Activated B cell treated with CpG ODN at 0.5 μM for 24 hours (primary cell): ENCODE data around the gene EIF4A3. TPM values are rescaled to one million over a fixed set of nuclear protein-coding genes. Genes with fewer than 3 reads are reported as not detected.

ENCODE experiments used
- ATAC-seq: fragments of 200-7000 bp; cut with Tn5 transposase; one replicate; pipeline ENCODE4 v1.10.0; 2021; ENCODE audit warnings: low read depth, mild to moderate bottlenecking, moderate library complexity
- CTCF ChIA-PET: fragments of 350-600 bp; sonication (Branson Sonifier 250); formaldehyde crosslinking; loops from one replicate; lab custom pipeline; 2021; ENCODE audit warnings: antibody characterized with exemption; lab: Charles Lee
- POLR2A ChIA-PET: fragments of 350-600 bp; sonication (Branson Sonifier 250); formaldehyde crosslinking; loops from one replicate; lab custom pipeline; 2021; ENCODE audit warnings: antibody characterized with exemption; lab: Charles Lee
- DNase-seq: peaks from one replicate; pipeline ENCODE4 v3.0.0; 2022
- H3K27ac Mint-ChIP-seq: one replicate; pipeline ENCODE4 v1.8.0; 2020; ENCODE audit warnings: mixed read lengths
- H3K27me3 Mint-ChIP-seq: one replicate; pipeline ENCODE4 v1.8.0; 2021; ENCODE audit warnings: mixed read lengths
- H3K36me3 Mint-ChIP-seq: one replicate; pipeline ENCODE4 v1.8.0; 2021; ENCODE audit warnings: low read depth, mixed read lengths
- H3K4me1 Mint-ChIP-seq: one replicate; pipeline ENCODE4 v1.8.0; 2021; ENCODE audit warnings: mixed read lengths
- H3K4me3 Mint-ChIP-seq: one replicate; pipeline ENCODE4 v1.8.0; 2020; ENCODE audit warnings: mild to moderate bottlenecking, mixed read lengths
- H3K9me3 Mint-ChIP-seq: one replicate; pipeline ENCODE4 v1.8.0; 2020; ENCODE audit warnings: mixed read lengths
- CTCF ChIP-seq: fragments of 200-600 bp; IDR thresholded peaks from one replicate; pipeline ENCODE4 v1.8.0; 2022; ENCODE audit warnings: antibody characterized with exemption, mild to moderate bottlenecking
- intact Hi-C: fragments of 100-400 bp; cut with micrococcal nuclease; formaldehyde crosslinking; loops from one replicate; pipeline ENCODE4 v1.15.1; 2024
- total RNA-seq: library from RNA; stranded (reverse); gene quantifications from 2 replicates; pipeline ENCODE4 v1.2.3, GENCODE V29; 2022

EIF4A3 gene
- total RNA-seq, 1 donor from 2014 or later, result 88.1 TPM

GRCh38 chr17:80182118-80182844, 35.4 kb upstream of the EIF4A3 start:
- ATAC-seq, result no peak
- Mint-ChIP-seq H3K4me3 (no peak overlapping the region), H3K27ac (no peak overlapping the region), H3K9me3 (no peaks in the 10 kb centered on the region), H3K36me3 (no peaks in the 10 kb centered on the region), H3K4me1 (no peaks in the 10 kb centered on the region), H3K27me3 (peaks cover under 1% of the 10 kb centered on the region)
- no peak for TF ChIP-seq CTCF
- no peak for DNase-seq
- intact Hi-C loops, result no loop called here
- POLR2A ChIA-PET, result no interaction called here
- CTCF ChIA-PET, result interaction anchor here (0.7 kb wide), 1 partner anchor 100 kb away, joined by 3 read pairs; no protein-coding TSS in a partner anchor

- intact Hi-C loops, result no loop called here
- no peak for DNase-seq
- no peak for TF ChIP-seq CTCF
- Mint-ChIP-seq H3K36me3 (no peaks in the 10 kb centered on the region), H3K9me3 (no peaks in the 10 kb centered on the region), H3K27me3 (no peaks in the 10 kb centered on the region), H3K27ac (no peak overlapping the region), H3K4me3 (no peak overlapping the region), H3K4me1 (no peaks in the 10 kb centered on the region)
- ChIA-PET CTCF (no interaction called here), POLR2A (no interaction called here)
- ATAC-seq, result no peak
Measured at GRCh38 chr17:80181431-80181830, 34.5 kb upstream of the EIF4A3 start.

GRCh38 chr17:80180192-80180591, 33.3 kb upstream of the EIF4A3 start:
- no peaks in the 10 kb centered on the region for H3K36me3 Mint-ChIP-seq
- H3K4me1 Mint-ChIP-seq, result no peaks in the 10 kb centered on the region
- intact Hi-C loops, result no loop called here
- ATAC-seq (no peak), DNase-seq (no peak)
- no peaks in the 10 kb centered on the region for H3K9me3 Mint-ChIP-seq
- ChIA-PET POLR2A (no interaction called here), CTCF (no interaction called here)
- H3K4me3 Mint-ChIP-seq, result no peak overlapping the region
- H3K27me3 Mint-ChIP-seq, result no peaks in the 10 kb centered on the region
- TF ChIP-seq CTCF, result no peak
- no peak overlapping the region for H3K27ac Mint-ChIP-seq

GRCh38 chr17:80177986-80178595, 31.2 kb upstream of the EIF4A3 start:
- ATAC-seq, result no peak
- no peak for TF ChIP-seq CTCF
- Mint-ChIP-seq H3K9me3 (no peaks in the 10 kb centered on the region), H3K27ac (no peak overlapping the region), H3K36me3 (no peaks in the 10 kb centered on the region), H3K4me1 (no peaks in the 10 kb centered on the region), H3K4me3 (no peak overlapping the region), H3K27me3 (peaks cover 1% of the 10 kb centered on the region)
- no peak for DNase-seq
- ChIA-PET POLR2A (no interaction called here), CTCF (no interaction called here)
- intact Hi-C loops, result no loop called here

- no peak for ATAC-seq
- no peak overlapping the region for H3K4me3 Mint-ChIP-seq
- no peak overlapping the region for H3K27ac Mint-ChIP-seq
- no peaks in the 10 kb centered on the region for H3K4me1 Mint-ChIP-seq
- no peaks in the 10 kb centered on the region for H3K36me3 Mint-ChIP-seq
- H3K27me3 Mint-ChIP-seq, result peaks cover 2% of the 10 kb centered on the region
- ChIA-PET POLR2A (no interaction called here), CTCF (no interaction called here)
- no peak for DNase-seq
- intact Hi-C loops, result no loop called here
- TF ChIP-seq CTCF, result no peak
- H3K9me3 Mint-ChIP-seq, result no peaks in the 10 kb centered on the region
Measured at GRCh38 chr17:80176757-80177156, 29.8 kb upstream of the EIF4A3 start.
